NCI-H2107 treated with DMSO at 0.1 percent for 48 hours (cell line): Measurements from ENCODE around the gene UCK2.
A peak's percentile ranks its signal among the peaks of the same experiment; 100 is the strongest.

Source experiments
- DNase-seq: peaks from one replicate; lab custom pipeline; 2025; ENCODE audit not compliant: unreplicated experiment; lab: John Stamatoyannopoulos, UW

UCK2 gene

DNA sequence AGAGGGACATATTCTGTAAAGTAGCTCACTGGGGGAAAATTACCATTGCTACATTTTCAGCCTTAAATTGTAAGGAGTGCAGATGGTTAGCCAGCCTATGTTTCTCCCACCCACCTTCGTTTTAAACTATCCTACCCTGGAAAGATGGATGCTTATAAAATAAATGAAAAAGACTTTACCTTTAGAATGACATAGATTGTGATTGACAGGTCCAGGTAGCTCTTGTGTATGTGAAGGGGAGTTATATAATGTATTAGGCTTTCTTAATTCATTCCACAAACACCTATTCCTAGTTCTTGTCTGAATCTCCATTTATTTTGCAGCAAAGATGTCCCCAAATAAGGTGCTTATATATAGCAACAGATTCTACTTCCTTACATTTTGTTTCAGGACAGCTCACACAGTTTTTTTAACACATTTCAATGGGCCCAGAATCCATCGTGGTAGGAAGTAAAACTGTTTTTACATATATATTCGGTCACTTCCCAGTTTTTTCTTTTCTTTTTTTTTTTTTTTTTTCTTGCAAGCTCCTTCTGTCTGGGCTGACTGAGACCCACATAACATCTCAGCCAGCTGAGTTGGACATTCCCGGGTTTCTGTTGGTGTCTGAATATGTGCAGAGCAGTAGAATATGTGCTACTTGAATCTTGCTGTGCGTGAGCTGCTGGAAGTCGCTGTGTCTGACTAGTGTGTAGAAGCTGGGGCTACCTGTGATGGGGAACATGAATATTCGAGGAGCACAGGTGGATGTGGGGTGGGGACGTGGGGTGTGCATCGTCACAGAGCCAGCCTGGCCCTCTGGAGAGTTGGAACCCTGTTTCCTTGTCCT lies 27.8 kb downstream of the UCK2 start:
- DNase-seq: no peak

DNA sequence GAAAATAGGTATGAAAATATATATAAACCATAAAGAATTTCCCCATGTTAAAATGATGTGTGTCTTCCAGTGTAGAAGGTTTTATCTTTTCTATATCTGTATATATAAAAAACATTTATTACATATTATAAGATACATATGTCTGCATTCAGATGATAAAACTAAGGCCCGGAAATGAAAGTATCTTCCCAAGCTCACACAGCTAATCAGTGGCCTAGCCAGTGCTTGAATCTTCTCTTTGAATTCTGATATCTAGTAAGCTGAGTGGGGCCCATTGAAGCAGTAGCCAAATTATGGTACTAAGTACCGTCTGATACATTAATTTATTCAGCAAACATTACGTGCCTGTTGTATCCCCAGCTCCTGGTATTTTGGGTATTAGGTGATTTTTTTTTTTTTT lies 28.6 kb downstream of the UCK2 start:
- no peak for DNase-seq

DNA sequence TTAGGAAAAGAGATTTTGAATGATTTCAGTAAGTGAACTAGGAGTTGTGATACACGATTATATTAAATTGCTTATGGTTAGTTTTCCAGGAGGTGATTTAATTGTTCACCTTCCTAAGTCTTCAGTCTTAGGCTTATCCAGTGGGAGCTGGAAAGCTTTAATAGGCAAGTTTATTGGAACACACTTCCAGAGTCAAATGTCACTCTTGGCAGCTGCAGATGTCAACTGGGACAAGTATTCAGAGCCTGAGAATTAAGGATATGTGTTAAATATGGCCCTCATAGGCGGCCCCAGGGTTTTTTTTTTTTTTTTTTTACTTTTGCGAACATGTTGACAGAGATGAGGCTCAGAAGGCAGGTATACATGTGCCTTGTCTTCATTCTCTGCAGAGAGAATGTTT lies 29.2 kb downstream of the UCK2 start:
- DNase-seq: no peak

DNA sequence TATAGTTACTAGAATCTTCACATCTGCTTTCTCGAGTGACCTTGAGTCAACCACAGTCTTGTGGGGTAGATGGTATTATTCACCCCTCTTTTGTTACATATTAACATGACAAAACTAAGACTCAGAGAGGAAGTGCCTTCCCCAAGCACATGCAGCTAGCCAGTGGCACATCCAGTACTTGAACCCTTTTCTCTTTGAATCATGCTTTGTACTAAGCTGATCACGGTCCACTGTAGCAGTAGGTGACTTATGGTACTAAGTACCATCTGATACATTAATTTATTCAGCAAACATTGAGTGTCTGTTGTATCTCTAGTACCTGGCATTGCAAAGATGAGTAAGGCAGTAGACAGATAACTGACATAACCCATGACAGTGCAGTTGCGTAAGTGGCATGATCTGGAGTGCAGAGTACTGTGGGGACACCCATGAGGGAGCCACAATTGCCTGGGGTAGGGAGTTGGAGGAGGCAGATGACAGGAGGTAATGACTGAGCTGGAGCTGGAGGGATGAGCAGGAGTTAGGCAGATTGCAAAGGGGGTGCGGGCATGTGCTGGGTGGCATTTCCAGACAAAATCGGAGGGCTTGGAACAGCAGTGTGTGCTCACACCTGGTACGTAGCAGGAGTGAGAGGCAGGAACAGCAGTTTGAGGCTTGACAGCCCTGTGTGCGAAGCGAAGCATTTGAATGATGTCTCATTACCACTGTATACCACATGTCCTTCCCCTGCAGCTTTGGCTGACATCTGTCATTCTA lies 29.8 kb downstream of the UCK2 start:
- no peak for DNase-seq

DNA sequence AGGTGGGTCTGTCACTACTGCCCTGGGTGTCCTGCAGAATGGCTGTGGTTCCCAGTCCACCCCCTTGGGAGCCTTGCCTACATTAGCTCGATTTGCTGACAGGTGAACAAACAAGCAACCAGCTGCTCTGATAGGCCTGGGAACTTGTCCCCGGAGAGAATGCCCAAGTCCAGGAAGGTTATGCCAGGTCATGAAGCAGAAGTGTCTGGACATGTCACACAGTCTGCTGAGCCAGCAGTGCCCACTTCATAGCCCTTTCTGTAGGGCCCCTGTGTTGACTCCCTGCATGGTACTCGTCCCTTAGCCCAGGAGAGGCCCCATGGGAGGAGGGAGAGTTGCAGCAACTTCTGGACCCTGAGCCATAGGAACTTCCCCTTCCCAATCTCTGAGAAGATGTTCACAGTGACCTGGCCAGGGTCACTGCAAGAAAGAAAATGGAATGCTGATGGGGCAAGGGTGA lies 31.0 kb downstream of the UCK2 start:
- DNase-seq: peak; percentile 41

DNA sequence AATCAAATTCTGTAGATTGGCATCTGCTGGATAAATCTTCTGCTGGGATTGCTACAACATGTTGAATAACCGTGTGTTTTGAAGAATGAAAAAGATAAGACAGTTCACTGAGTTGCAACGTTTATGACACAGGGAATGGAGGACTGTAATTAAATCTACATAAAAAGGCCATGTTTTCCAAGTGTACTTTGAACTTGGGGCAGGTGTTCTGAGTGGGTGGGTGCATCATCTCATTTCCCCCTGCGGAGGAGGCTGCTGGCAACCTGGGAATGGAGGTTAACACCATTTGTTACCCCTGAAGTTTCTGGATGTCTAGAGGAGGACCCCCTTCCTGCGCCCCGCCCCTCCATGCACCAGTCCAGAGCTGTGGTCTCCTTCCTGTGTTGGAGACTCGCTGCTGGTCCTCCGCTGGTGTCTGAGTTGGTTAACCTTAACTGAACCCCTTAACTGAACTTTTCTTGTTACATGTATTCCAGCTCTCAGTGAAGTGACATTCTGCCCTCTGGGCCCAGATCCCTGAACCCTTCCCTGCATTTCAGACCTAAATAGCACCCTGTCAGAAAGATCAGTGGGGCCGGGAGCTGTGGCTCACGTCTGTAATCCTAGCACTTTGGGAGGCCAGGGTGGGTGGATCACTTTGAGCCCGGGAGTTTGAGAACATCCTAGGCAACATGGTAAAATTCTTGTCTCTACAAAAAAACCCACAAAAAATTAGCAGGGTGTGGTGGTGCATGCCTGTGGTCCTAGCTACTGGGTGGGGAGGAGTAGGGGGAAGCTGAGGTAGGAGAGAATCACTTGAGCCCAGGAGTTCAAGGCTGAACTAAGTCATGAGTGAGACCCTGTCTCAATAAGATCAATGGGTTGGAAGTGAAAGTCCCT lies 31.8 kb downstream of the UCK2 start:
- DNase-seq: no peak

DNA sequence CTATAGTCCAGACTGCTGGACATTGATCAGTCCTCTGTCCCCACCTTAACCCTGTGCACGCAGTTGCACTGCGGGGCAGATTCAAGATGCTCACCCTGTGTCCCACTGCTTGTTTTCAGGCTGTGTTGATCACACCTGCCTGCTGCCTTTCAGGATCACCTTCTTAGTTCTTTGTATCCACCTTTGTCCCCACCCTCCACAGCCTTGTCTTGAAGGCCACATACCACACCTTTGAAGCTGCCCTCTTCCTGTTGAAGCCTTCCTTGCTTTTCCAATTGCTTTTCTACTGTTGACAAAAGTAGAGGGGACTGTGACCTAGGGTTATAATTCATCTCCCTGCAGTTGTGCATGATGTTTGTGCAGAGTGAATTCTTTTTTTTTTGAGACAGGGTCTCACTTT lies 32.7 kb downstream of the UCK2 start:
- DNase-seq: no peak

DNA sequence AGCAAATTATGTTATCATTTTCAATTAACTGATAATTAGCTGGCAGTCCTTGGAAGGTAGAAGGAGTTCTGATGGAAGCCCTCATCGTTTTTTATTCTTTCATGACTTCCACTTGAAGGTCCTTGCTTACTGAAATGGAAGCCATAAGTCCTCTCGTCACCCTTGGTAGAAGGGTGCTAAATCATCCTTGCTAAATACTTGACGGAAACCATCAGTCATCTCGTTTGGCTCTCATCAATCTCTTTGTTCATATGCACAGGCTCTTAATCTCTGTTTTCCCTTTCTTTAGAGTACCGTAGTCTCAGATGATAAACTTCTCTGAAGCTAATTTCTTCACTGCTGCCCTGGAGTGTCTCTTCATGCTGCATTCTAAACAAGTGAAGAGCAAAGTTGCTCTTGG lies 34.5 kb downstream of the UCK2 start:
- DNase-seq: no peak

DNA sequence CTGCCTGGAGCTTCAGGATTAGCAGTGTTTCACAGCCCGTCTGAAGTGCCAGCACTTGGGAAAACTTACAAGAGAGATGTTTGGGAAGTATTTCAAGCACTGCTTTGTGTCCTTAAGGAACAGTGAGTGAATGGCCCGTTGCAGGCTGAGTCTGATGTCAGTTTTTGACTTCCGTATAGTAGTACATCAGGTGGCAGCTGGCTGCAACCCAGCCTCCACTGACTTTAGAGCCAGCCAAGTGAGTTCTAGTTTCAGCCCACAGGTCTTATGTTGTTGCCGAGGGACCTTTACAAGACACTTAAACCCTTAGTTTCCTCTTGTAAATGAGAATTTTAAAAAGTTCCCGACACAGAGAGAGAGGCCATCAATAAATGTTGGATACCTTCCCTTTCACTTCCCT lies 35.0 kb downstream of the UCK2 start:
- no peak for DNase-seq

DNA sequence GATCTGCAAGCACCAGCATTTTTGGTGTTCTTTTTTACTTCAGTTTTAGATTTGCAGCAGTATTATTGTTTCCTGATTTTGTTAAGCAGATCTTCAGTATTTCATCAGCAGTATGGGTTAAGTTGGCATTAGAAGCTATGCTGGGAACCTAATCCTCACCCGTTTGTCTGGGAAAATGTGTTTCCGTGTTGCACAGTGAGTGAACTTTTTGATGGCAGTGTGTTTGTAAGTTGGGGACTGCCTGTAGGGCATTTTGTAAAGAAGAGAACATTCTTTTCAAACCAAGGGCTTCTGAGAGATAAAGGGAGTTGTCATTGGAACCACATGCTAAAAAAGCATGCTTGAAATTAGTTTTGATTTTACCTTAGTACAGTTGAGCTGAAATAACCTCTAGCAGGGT lies 35.9 kb downstream of the UCK2 start:
- DNase-seq: no peak

DNA sequence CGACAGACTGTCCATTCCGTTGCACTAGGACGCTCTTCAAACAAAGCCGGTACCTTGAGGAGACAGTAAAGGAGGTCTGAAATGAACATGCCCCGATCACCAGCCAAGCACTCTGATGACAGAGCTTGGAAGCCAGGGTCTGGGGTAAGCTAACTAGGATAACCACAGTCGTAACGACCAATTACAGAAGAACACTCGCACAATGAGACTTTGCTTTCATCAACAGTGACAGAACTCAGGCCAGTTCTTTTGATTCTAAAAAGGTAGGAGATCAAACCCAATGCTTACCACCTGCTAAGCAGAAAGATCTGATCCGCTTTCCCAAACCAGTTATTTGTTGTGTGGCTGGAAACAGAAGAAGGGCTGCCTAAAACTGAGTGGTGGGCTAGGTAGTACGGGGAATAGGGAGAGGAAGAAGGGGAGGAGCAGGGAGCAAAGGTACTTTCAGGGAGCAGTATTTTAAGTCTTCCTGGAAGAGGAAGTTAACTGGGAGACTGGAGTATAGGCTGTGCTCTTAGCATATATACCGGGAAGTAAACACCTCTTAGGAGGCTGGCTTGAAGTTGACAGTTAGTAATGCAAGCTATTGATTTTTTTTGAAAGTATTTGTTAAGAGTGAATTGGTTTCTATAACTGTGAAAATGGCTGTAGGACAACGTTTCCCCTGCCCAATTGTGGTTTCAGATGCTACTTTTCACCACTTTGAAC lies 38.4 kb downstream of the UCK2 start:
- DNase-seq: no peak

DNA sequence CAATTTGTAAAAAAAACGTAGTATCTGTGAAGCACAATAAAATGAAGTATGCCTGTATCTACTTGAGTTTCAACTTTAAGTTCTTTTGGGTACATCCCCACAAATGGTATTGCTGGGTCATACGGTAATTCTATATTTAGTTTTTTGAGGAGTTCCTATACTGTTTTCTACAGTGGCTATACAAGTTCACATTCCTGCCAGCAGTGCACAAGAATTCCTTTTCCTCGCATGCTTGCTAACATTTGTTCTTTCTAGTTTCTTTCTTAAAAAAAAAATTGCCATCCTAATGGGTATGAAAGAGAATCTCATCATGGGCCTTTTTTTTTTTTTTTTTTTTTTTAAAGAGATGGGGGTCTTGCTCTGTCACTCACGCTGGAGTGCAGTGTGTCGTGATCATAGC lies 41.9 kb downstream of the UCK2 start:
- no peak for DNase-seq

DNA sequence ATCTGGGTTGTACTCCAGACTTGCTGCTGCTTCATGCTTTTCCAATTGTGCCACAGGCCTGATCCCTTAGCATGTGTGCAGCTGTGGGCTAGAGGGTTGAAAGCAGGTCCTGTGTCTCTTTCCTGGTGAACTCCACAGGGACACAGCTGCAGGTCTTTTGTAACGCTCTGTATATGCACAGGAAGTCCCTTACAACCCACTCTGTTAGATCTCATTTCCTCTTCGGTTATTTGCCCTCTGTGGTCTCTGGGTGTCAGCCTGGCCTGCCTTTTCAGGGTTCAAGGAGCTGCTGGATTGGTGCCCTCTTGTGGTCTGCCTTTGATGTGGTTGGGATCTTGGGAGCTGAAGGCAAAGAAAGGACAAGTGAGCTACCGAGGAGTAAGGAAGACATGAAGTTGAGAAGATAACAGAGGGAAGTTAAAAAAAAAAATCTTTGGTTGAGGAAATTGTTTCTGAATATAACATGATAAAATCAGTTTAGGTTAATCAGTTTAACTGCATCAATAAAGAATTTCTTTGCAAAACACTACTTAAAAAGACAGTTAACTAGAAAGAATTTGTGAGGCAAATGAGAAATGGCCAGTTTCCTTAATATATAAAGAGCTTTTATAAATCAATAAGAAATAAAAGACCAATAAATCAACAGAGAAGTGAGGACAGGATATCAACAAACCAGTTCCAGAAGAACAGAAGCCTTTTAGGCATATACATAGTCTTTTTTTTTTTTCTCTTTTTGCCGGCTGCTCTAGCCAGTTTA lies 44.1 kb downstream of the UCK2 start:
- peak; percentile 63 for DNase-seq

DNA sequence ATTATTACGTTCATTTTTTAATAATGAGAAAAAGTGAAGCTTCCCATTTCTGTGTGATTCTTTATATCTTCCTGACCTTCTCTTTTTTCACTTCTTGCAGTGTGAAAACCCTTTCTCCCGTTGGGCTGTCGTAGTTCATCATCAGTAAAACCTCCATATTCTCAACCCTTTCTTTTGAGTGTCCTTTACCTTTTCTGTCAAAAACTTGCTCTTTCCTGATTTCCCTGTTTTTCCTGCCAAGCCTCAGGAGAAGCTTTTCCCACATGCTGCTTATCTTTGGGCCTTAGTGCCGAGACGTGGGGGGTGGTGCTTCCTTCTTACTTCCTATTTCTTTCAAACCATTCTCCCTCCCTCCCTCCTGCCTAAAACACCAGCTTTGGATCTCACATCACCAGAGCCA lies 46.1 kb downstream of the UCK2 start:
- no peak for DNase-seq

DNA sequence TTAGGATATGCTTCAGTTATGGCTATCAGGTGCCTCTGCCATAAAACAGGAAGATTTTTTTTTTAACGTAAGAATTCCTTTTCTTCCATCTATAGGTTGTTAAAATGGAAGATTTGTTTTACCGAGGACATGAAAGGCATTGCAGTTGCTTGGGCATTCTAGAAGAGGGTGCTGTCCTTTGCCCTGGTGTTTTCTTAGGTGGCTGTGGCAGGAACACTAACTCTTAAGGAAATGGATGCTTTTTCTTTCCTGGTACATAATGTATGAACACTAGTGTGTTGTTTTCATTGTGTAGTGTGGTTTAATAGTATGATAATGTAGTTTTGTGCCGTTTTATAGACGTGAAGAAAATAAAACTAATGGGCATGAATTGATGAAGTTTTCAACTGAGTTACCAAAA lies 47.2 kb downstream of the UCK2 start:
- DNase-seq: no peak

DNA sequence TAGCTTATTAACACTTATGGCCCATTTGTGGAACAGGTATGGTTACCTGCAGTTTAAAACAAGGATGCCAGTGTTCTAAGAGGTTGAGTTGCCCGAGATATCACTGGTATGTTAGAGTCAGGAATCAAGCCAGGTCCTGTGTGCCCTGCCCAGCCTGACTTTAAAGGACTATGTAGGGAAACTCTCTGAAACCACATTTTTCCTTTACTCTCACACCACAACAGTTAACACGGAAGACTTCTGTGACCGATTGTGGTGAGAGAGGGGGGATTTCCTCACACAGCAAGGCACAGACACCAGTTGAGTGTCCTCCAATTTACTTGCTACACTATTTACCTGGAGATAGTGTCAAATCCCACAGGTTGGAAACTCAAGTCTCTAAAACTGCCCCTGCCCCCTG lies 47.8 kb downstream of the UCK2 start:
- no peak for DNase-seq

DNA sequence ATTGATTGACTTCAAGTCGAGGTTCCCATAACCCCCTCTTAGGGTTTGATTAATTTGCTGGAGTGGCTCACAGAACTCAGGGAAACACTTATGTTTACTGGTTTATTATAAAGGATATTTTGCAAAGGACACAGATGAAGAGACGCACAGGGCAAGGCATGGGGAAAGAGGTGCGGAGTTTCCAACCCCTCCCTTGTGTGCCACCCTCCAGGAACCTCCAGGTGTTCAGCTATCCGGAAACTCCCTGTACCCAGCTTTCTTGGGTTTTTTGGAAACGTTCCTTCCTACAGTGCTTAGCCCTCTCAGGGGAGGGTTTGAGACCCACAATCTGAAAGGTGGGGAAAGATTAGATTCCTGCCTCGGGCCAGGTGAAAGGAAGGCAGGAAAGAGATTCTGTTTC lies 48.2 kb downstream of the UCK2 start:
- no peak for DNase-seq

DNA sequence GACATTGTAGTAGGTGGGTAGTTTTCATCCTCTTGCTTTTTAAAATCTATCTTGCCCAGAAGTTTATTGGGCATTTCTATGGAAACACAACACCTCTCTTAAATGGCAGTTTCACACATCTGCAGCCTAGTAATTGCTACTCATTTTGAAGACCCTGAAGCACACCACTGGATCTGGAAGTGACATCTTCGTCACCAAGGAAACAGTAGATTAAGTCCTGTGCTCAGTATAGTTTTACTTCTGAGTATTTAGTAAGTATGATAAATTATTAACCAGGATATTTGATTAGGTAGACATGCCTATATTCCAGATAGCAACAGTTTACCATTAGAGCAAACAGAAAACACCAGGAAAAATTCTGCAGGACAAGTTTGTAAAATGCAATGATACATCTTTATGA lies 48.7 kb downstream of the UCK2 start:
- DNase-seq: no peak

DNA sequence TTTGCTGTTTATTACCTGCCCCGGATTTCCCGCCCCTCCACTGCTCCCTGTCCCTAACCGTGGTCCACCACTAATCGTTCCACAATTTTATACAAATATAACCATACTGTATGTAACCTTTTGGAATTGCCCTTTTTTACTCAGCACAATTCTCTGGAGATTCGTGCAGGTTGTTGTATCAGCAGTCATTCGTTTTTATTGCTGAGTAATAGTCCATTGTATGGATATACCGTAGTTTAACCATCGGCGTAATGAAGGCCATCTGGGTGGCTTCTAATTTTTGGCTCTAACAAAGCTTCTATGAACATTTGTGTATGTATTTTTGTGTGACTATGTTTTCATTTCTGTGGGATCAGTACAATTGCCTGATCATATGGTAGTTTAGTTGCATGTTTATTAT lies 50.0 kb downstream of the UCK2 start:
- DNase-seq: no peak

DNA sequence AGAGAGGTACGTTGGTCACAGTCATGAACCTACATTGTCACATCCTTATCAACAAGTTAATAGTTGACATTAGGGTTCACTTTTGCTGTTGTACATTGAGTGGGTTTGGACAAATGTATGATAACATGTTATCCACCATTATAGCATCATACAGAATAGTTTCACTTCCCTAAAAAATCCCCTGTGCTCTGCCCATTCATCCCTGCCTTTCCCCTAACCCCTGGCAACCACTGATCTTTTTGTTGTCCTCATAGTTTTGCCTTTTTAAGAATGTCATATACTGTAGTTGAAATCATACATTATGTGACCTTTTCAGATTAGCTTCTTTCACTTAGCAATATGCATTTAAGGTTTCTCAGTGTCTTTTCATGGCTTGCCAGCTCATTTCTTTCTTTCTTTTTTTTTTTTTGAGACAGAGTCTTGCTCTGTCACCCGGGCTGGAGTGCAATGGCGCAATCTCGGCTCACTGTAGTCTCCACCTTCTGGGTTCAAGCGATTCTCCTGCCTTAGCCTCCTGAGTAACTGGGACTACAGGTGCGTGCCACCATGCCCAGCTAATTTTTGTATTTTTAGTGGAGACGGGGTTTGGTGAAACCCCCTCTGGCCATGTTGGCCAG lies 50.6 kb downstream of the UCK2 start:
- no peak for DNase-seq
